Measurements from ENCODE around the gene GLYATL3.
A peak's percentile ranks its signal among the peaks of the same experiment; 100 is the strongest.

GLYATL3 gene

DNA sequence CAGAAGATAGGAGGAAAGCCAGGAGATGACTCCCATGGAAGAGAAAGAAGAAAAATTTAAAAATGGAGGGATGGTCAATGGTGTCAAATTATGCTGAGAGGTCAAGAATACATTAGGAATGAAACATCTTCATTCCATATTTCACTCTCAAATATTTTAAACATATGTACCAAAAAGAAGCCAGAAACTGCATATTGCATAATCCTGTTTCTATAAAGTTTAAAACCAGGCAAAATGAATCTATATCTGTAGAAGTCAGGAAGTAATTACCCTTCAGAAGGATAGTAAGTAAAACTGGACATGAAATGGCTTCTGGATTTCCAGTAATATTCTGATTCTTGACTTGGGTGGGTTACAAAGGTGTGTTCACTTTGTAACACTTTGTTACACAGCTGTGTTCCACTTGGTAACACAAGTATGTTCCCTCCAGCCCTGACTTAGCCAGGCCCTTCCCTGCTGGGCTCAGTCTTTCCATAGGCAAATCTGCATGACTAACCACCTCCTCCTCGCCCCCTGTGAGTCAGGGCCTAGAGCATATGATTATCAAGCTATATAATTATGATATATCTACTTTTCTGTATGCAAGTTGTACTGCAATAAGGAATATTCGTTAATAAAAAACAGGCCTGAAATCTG is 30.5 kb downstream of the GLYATL3 start:
- no peak overlapping the region for H3K4me3 ChIP-seq (replicated peaks in 1 of 2; ENCODE audit: low read depth in 2 of 2, low read length in 2 of 2)
- no peak for DNase-seq (ENCODE audit: low read depth in 2 of 2)
- no peak for TF ChIP-seq CTCF (IDR thresholded peaks at IDR 0.05; ENCODE audit: low read depth, low read length)

GRCh38 chr6:49531774-49532569 is 32.2 kb downstream of the GLYATL3 start:
- DNase-seq (ENCODE audit: low read depth in 2 of 2), result peak; percentile 79 to 80
- peak overlapping the region in 1 of 2 donors; percentile 16 for H3K4me3 ChIP-seq (replicated peaks in 1 of 2; ENCODE audit: low read depth in 2 of 2, low read length in 2 of 2)
- peak; percentile 71 for TF ChIP-seq CTCF (IDR thresholded peaks at IDR 0.05; ENCODE audit: low read depth, low read length)

GRCh38 chr6:49535795-49536194 is 36.1 kb downstream of the GLYATL3 start:
- DNase-seq (ENCODE audit: low read depth in 2 of 2), result no peak
- no peak for TF ChIP-seq CTCF (IDR thresholded peaks at IDR 0.05; ENCODE audit: low read depth, low read length)
- no peak overlapping the region for H3K4me3 ChIP-seq (replicated peaks in 1 of 2; ENCODE audit: low read depth in 2 of 2, low read length in 2 of 2)

DNA sequence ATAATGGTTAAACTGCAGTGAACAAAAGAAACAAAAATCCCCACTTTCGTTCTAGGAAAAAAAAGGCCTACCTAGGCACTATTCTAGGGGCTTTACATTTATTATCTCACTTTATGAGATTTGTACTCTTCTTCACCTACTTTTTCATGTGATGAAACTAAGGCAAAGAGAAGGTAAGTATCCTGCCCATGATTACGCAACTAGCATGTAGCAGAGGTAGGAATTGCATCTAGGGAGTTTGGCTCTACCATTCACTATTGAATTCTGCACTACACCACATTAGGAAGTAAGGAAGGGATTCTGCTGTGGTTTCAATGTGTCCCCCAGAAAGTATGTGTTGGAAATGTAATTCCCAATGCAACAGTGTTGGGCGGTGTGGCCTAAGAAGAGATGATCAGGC is 39.4 kb downstream of the GLYATL3 start:
- H3K4me3 ChIP-seq (replicated peaks in 1 of 2; ENCODE audit: low read depth in 2 of 2, low read length in 2 of 2), result no peak overlapping the region
- DNase-seq (ENCODE audit: low read depth in 2 of 2), result no peak
- TF ChIP-seq CTCF (IDR thresholded peaks at IDR 0.05; ENCODE audit: low read depth, low read length), result no peak

DNA sequence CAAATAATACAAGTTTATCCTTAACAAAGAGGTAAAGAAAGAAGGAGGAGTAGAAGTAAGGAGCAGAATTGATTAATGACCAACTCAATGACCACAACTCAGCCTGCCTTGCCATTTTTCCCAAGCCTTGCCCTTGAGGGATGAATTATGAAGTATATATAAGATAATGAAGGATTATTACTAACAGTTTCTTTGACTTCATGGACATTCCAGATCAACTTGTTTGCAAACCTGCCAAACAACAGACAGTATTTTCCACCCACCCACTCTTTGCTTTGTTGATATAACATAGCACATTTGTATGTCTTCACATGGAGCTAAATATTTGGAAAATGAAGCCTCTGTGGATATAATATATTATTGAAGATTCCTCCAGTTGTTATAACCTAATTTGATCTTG is 40.9 kb downstream of the GLYATL3 start:
- H3K4me3 ChIP-seq (replicated peaks in 1 of 2; ENCODE audit: low read depth in 2 of 2, low read length in 2 of 2), result no peak overlapping the region
- DNase-seq (ENCODE audit: low read depth in 2 of 2), result no peak
- no peak for TF ChIP-seq CTCF (IDR thresholded peaks at IDR 0.05; ENCODE audit: low read depth, low read length)

DNA sequence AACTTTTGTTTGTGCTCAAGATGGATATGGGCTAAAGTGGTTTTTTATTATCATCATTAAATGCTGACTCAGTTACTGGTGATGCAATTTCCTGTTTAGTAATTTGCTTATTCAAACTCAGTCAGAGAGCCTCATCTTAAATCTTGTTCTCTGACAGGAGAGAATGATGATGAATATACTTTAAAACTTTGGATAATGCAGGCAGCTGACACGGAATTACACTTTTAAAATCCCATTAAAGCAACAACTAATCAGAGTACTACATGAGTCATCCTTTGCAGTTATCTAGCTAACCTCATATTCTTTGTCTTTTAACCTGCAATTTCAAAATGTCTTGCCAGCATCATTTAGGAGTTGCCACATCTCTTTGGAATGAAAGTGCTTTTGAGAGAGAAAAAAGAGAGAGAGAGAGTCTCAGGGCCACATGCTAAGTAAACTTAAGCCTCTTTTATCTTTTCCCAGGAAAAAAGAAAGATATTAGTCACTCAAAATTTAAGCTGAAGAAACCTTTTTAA is 41.5 kb downstream of the GLYATL3 start:
- DNase-seq (ENCODE audit: low read depth in 2 of 2), result peak; percentile 86 to 89
- H3K4me3 ChIP-seq (replicated peaks in 1 of 2; ENCODE audit: low read depth in 2 of 2, low read length in 2 of 2), result no peak overlapping the region

More for the DNA sequence above, 41.5 kb downstream of the GLYATL3 start:
- no peak for TF ChIP-seq CTCF (IDR thresholded peaks at IDR 0.05; ENCODE audit: low read depth, low read length)
